Body of pancreas (tissue), 4 donors: ENCODE measurements around the gene CFAP43.

ENCODE experiments used
- POLR2A ChIP-seq, 3 donors: fragments of 450-650 bp; IDR thresholded peaks; one replicate each; pipeline ENCODE4 v1.6.1; 2016; ENCODE audit warnings: antibody characterized with exemption in 3 of 3, mild to moderate bottlenecking in 2 of 3
- TF ChIP-seq, protein P1 (sequence below), 7 experiments: fragments of 450-650 bp in 4 of 7; fragments of 200-600 bp in 3 of 7; sonication (generic) in 3 of 7; IDR thresholded peaks; one replicate each; pipeline ENCODE4 v1.5.1; 2016 to 2019; ENCODE audit warnings: antibody characterized with exemption in 7 of 7

DNA sequence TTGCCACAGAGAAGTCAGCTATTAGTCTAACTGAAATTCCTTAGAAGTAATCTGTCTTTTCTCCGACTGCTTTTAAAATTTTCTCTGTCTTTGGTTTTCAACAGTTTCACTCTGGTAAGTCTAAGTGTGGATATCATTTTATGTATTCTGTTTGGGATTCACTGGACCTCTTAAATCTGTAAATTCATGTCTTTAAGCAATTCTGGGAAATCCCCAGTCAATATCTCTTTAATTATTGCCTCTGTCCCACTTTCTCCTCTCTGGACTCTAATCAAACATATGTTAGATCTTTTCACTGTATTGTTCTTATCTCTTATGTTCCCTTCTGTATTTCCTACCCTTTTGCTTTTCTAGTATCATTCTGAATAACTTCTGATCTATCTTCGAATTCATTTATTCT is 29.9 kb downstream of the CFAP43 start:
- TF ChIP-seq POLR2A (IDR thresholded peaks at IDR 0.05) = no peak
- TF ChIP-seq, protein P1, sequence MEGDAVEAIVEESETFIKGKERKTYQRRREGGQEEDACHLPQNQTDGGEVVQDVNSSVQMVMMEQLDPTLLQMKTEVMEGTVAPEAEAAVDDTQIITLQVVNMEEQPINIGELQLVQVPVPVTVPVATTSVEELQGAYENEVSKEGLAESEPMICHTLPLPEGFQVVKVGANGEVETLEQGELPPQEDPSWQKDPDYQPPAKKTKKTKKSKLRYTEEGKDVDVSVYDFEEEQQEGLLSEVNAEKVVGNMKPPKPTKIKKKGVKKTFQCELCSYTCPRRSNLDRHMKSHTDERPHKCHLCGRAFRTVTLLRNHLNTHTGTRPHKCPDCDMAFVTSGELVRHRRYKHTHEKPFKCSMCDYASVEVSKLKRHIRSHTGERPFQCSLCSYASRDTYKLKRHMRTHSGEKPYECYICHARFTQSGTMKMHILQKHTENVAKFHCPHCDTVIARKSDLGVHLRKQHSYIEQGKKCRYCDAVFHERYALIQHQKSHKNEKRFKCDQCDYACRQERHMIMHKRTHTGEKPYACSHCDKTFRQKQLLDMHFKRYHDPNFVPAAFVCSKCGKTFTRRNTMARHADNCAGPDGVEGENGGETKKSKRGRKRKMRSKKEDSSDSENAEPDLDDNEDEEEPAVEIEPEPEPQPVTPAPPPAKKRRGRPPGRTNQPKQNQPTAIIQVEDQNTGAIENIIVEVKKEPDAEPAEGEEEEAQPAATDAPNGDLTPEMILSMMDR (IDR thresholded peaks at IDR 0.05) = no peak
